Vagina (tissue), 2 donors: ENCODE measurements around the gene METTL16. TPM values are rescaled to one million over a fixed set of nuclear protein-coding genes. Genes with fewer than 3 reads are reported as not detected.
"Not testable (repeated sequence)": the region's sequence is repeated elsewhere in the genome, so short reads cannot be mapped to it uniquely, and the experiment has no call there.

Experiments used
- DNase-seq, 2 donors: peaks; one replicate each; pipeline ENCODE4 v3.0.0-alpha.2; 2017; ENCODE audit errors: extremely low spot score in 2 of 2
- H3K27ac ChIP-seq: fragments of 200-600 bp; sonication (generic); one replicate; pipeline ENCODE4 v1.5.1; 2019
- H3K27me3 ChIP-seq: fragments of 200-600 bp; sonication (generic); one replicate; pipeline ENCODE4 v1.5.1; 2019
- H3K36me3 ChIP-seq, 2 donors: fragments of 200-600 bp; sonication (generic); one replicate each; pipeline ENCODE4 v1.5.1; 2017 to 2019
- H3K4me1 ChIP-seq: fragments of 200-600 bp; sonication (generic); one replicate; pipeline ENCODE4 v1.5.1; 2019
- H3K4me3 ChIP-seq, 2 donors: fragments of 200-600 bp; sonication (generic); 1 replicate in 1 of 2; 2 replicates in 1 of 2; pipeline ENCODE4 v1.5.1; 2016 to 2019
- H3K9me3 ChIP-seq: fragments of 200-600 bp; sonication (generic); one replicate; pipeline ENCODE4 v1.5.1; 2019
- POLR2A ChIP-seq, 2 donors: fragments of 450-650 bp; IDR thresholded peaks; one replicate each; pipeline ENCODE4 v1.6.1; 2017; ENCODE audit warnings: antibody characterized with exemption in 2 of 2, mild to moderate bottlenecking in 2 of 2, moderate library complexity in 2 of 2
- POLR2AphosphoS5 ChIP-seq, 2 donors: sonication (generic); formaldehyde crosslinking; IDR thresholded peaks; one replicate each; pipeline ENCODE4 v1.9.0; 2017; ENCODE audit warnings: antibody characterized with exemption in 2 of 2, mild to moderate bottlenecking in 2 of 2, low read depth in 1 of 2; ENCODE audit not compliant: insufficient read depth in 1 of 2
- intact Hi-C: fragments of 100-400 bp; cut with DNase I; formaldehyde crosslinking; loops from one replicate; pipeline ENCODE4 v1.15.1; 2023
- total RNA-seq: library from RNA; depleted of rRNA; stranded (reverse); fragments of >200 nt; gene quantifications from one replicate; pipeline ENCODE4 v1.2.3, GENCODE V29; 2016
- TF ChIP-seq, protein P1 (sequence below), 3 experiments: fragments of 450-650 bp in 2 of 3; fragments of 200-600 bp in 1 of 3; sonication (generic) in 1 of 3; IDR thresholded peaks; one replicate each; pipeline ENCODE4 v1.5.1; 2017 to 2019; ENCODE audit warnings: antibody characterized with exemption in 3 of 3, mild to moderate bottlenecking in 2 of 3, moderate library complexity in 2 of 3

METTL16 gene
- total RNA-seq, 1 donor from 2014 or later: 30.4 TPM

DNA sequence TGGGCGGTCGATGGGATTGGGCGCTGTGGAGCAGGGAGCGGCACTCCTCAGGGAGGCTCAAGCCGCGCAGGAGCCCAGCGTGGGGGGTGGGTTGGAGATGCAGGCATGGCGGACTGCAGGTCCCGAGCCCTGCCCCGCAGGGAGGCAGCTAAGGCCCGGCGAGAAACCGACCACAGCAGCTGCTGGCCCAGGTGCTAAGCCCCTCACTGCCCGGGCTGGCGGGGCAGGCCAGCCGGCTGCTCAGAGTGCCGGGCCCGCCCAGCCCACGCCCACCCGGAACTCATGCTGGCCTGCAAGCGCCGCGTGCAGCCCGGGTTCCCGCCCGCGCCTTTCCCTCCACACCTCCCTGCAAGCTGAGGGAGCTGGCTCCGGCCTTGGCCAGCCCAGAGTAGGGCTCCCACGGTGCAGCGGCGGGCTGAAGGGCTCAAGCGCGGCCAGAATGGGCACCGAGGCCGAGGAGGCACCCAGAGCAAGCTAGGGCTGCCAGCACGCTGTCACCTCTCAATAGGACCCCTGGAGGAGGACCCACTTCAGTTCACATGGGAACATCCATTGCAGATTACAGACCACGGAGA is 20.5 kb upstream of the METTL16 start:
- H3K9me3 ChIP-seq: no peaks in the 10 kb centered on the region
- H3K27ac ChIP-seq: no peak overlapping the region
- intact Hi-C loops: no loop called here
- no peak for TF ChIP-seq POLR2A (IDR thresholded peaks at IDR 0.05)
- no peak for TF ChIP-seq POLR2AphosphoS5 (IDR thresholded peaks at IDR 0.05; ENCODE audit: insufficient read depth in 1 of 2, low read depth in 1 of 2)
- TF ChIP-seq, protein P1, sequence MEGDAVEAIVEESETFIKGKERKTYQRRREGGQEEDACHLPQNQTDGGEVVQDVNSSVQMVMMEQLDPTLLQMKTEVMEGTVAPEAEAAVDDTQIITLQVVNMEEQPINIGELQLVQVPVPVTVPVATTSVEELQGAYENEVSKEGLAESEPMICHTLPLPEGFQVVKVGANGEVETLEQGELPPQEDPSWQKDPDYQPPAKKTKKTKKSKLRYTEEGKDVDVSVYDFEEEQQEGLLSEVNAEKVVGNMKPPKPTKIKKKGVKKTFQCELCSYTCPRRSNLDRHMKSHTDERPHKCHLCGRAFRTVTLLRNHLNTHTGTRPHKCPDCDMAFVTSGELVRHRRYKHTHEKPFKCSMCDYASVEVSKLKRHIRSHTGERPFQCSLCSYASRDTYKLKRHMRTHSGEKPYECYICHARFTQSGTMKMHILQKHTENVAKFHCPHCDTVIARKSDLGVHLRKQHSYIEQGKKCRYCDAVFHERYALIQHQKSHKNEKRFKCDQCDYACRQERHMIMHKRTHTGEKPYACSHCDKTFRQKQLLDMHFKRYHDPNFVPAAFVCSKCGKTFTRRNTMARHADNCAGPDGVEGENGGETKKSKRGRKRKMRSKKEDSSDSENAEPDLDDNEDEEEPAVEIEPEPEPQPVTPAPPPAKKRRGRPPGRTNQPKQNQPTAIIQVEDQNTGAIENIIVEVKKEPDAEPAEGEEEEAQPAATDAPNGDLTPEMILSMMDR (IDR thresholded peaks at IDR 0.05): no peak
- no peaks in the 10 kb centered on the region for H3K27me3 ChIP-seq
- no peak for DNase-seq
- no peak overlapping the region for H3K4me3 ChIP-seq
- no peaks in the 10 kb centered on the region for H3K4me1 ChIP-seq
- no peaks in the 10 kb centered on the region for H3K36me3 ChIP-seq

DNA sequence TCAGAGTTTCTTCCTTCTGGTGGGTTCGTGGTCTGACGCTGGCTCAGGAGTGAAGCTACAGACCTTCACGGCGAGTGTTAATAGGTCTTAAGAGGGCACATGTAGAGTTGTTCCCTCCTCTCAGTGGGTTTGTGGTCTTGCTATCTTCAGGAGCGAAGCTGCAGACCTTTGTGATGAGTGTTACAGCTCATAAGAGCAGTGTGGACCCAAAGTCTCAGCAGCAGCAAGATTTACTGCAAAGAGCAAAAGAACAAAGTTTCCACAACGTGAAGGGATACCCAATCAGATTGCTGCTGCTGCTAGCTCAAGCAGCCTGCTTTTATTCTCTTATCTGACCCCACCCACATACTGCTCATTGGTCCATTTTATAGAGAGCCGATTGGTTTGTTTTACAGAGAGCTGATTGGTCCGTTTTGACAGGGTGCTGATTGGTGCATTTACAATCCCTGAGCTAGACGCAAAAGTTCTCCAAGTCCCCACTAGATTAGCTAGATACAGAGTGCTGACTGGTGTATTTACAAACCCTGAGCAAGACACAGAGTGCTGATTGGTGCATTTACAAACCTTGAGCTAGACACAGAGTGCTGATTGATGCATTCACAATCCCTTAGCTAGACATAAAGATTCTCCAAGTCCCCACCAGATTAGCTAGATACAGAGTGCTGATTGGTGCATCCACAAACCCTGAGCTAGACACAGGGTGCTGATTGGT is 19.7 kb upstream of the METTL16 start:
- H3K27ac ChIP-seq, H3K4me1 ChIP-seq, intact Hi-C loops, H3K9me3 ChIP-seq, H3K4me3 ChIP-seq, DNase-seq, H3K36me3 ChIP-seq, H3K27me3 ChIP-seq: not testable (repeated sequence)

DNA sequence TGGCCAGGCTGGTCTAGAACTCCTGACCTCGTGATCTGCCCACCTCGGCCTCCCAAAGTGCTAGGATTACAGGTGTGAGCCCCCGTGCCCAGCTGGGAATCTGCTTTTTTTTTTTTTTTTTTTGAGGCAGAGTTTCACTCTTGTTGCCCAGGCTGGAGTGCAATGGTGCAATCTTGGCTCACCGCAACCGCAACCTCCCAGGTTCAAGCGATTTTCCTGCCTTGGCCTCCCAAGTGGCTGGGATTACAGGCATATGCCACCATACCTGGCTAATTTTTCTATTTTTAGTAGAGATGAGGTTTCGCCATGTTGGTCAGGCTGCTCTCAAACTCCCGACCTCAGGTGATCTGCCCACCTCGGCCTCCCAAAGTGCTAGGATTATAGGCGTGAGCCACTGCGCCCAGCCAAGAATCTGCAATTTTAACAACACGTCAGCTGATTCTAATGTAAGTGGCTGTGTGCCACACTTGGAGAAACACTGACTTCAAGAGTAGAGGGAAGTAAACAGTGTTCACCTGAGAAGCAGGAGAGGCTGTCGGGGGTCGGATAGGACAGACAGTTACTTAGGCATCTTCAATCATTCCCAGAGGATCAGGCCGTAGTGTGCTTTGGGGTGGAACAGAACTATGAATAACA is 10.2 kb upstream of the METTL16 start:
- H3K27ac ChIP-seq, H3K36me3 ChIP-seq, H3K27me3 ChIP-seq, DNase-seq, H3K4me1 ChIP-seq, H3K4me3 ChIP-seq, H3K9me3 ChIP-seq, intact Hi-C loops: not testable (repeated sequence)

DNA sequence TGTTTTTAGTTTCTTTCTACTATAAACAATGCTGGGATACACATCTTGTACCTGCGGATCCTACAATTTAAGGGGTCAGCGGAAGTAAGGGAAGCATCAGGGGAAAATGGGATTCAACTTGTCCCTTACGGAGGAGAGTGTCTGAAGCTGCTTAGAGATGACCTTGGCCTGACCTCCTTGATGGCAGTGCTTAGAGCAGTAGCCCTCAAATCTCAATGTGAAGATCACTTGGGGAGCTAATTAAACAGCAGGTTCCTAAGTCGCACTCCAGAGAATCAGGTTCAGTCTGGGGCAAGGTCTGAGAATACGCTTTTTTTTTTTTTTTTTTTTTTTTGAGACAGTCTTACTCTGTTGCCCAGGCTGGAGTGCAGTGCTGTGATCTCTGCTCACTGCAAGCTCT is 9.6 kb upstream of the METTL16 start:
- Histone ChIP-seq H3K27ac (no peak overlapping the region), H3K9me3 (no peaks in the 10 kb centered on the region), H3K4me1 (no peaks in the 10 kb centered on the region), H3K36me3 (no peaks in the 10 kb centered on the region), H3K27me3 (no peaks in the 10 kb centered on the region), H3K4me3 (no peak overlapping the region)
- TF ChIP-seq, protein P1 (IDR thresholded peaks at IDR 0.05): no peak
- no peak for TF ChIP-seq POLR2A (IDR thresholded peaks at IDR 0.05)
- TF ChIP-seq POLR2AphosphoS5 (IDR thresholded peaks at IDR 0.05; ENCODE audit: insufficient read depth in 1 of 2, low read depth in 1 of 2): no peak
- intact Hi-C loops: no loop called here
- no peak for DNase-seq

DNA sequence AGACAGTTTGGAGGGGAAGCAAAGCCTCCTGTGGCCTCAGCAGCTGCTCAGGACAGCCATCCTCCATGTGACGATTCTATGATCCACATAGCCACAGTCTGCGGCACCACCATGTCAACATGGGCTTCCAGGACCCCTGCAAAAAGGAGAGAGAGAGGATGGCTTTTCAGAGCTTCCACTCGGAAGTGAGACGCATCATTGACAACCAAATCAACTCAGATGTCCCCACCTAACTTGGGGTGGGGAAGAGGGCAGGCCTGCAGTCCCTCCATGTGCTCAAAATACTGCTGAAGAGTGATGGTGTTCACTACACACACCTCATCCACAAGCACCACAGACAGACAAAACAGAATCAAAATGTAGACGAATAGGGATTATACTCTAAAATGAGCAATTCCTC is 5.9 kb upstream of the METTL16 start:
- intact Hi-C loops: no loop called here

DNA sequence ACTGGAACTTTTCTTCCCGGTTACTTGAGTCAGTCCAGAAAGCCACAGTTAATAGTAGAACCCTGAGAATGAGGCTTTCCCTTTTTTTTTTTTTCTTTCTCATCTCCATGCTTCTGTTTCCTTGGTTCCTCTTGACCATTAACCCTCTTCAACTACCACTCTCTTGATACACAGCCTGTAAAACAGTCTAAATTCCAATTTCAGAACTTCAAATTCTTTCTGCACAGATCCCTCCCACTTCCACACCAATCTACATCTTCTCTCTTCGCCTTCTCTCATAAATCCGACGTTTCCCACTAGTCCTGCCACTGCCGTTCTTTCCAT is 588 bp downstream of the METTL16 start:
- TF ChIP-seq POLR2A (IDR thresholded peaks at IDR 0.05) (no peak), POLR2AphosphoS5 (IDR thresholded peaks at IDR 0.05; ENCODE audit: insufficient read depth in 1 of 2, low read depth in 1 of 2) (no peak)
- TF ChIP-seq, protein P1 (IDR thresholded peaks at IDR 0.05): no peak
- intact Hi-C loops: no loop called here
- DNase-seq: no peak

More for the DNA sequence above, 5.9 kb upstream of the METTL16 start:
- H3K27ac ChIP-seq: no peak overlapping the region
- DNase-seq: no peak
- no peak overlapping the region for H3K4me3 ChIP-seq
- no peaks in the 10 kb centered on the region for H3K9me3 ChIP-seq
- H3K36me3 ChIP-seq: no peaks in the 10 kb centered on the region
- peaks cover 2% of the 10 kb centered on the region for H3K4me1 ChIP-seq
- H3K27me3 ChIP-seq: no peaks in the 10 kb centered on the region
- TF ChIP-seq, protein P1 (IDR thresholded peaks at IDR 0.05): no peak

More for the DNA sequence above, 588 bp downstream of the METTL16 start:
- H3K27me3 ChIP-seq: no peaks in the 10 kb centered on the region
- peak overlapping the region; percentile 90 for H3K27ac ChIP-seq
- H3K4me1 ChIP-seq: peaks cover 38% of the 10 kb centered on the region
- H3K4me3 ChIP-seq: peak overlapping the region; percentile 62 to 65
- H3K9me3 ChIP-seq: no peaks in the 10 kb centered on the region
- no peaks in the 10 kb centered on the region for H3K36me3 ChIP-seq
